Mesenchymal stem cell (in vitro differentiated cells and primary cell): ENCODE data around the gene ANKS1B.

Experiments
- DNase-seq: peaks from one replicate; pipeline ENCODE4 v3.0.0-alpha.2; 2013
- H2AFZ ChIP-seq: one replicate; pipeline ENCODE4 v1.6.1; 2013; ENCODE audit warnings: low read depth, mild to moderate bottlenecking, control low read depth, inconsistent platforms, low read length, moderate library complexity
- H2AK5ac ChIP-seq: 2 replicates; pipeline ENCODE4 v1.6.1; 2013; ENCODE audit warnings: low read length, moderate library complexity, mild to moderate bottlenecking, inconsistent platforms; ENCODE audit not compliant: severe bottlenecking
- H2BK120ac ChIP-seq: one replicate; pipeline ENCODE4 v1.6.1; 2013; ENCODE audit warnings: low read depth, mild to moderate bottlenecking, inconsistent platforms, low read length, moderate library complexity
- H2BK12ac ChIP-seq, 2 experiments: one replicate each; pipeline ENCODE4 v1.6.1; 2013; ENCODE audit warnings: inconsistent platforms in 2 of 2, low read length in 2 of 2, mild to moderate bottlenecking in 2 of 2, moderate library complexity in 2 of 2, control low read depth in 1 of 2
- H2BK15ac ChIP-seq: one replicate; pipeline ENCODE4 v1.6.1; 2013; ENCODE audit warnings: mild to moderate bottlenecking, low read depth, inconsistent platforms; ENCODE audit not compliant: poor library complexity, severe bottlenecking
- H2BK5ac ChIP-seq: 2 replicates; pipeline ENCODE4 v1.6.1; 2013; ENCODE audit warnings: low read depth, mild to moderate bottlenecking, low read length, control low read depth, inconsistent platforms; ENCODE audit not compliant: poor library complexity, severe bottlenecking
- H3K14ac ChIP-seq, 2 experiments: one replicate each; pipeline ENCODE4 v1.6.1; 2013; ENCODE audit warnings: inconsistent platforms in 2 of 2, low read length in 2 of 2, control low read depth in 1 of 2, mild to moderate bottlenecking in 1 of 2, moderate library complexity in 1 of 2
- H3K18ac ChIP-seq, 2 experiments: one replicate each; pipeline ENCODE4 v1.6.1; 2013; ENCODE audit warnings: inconsistent platforms in 2 of 2, low read length in 2 of 2, control low read depth in 1 of 2, low read depth in 1 of 2, mild to moderate bottlenecking in 1 of 2
- H3K23ac ChIP-seq, 2 experiments: one replicate each; pipeline ENCODE4 v1.6.1; 2013; ENCODE audit warnings: inconsistent platforms in 2 of 2, low read length in 2 of 2, mild to moderate bottlenecking in 2 of 2, moderate library complexity in 2 of 2, control low read depth in 1 of 2
- H3K27ac ChIP-seq: 2 replicates; pipeline ENCODE4 v1.5.1; 2013; ENCODE audit warnings: mild to moderate bottlenecking, moderate library complexity, low read length, control low read depth, inconsistent platforms; ENCODE audit not compliant: poor library complexity, severe bottlenecking
- H3K27me3 ChIP-seq, 2 experiments: 2 replicates each; pipeline versions ENCODE4 v1.6.1 to v1.7.0; 2013; ENCODE audit warnings: low read length in 2 of 2, mild to moderate bottlenecking in 2 of 2, moderate library complexity in 2 of 2, control low read depth in 1 of 2, inconsistent platforms in 1 of 2; ENCODE audit not compliant: control insufficient read depth in 1 of 2, insufficient read depth in 1 of 2
- H3K36me3 ChIP-seq, 2 experiments: 2 replicates each; pipeline versions ENCODE4 v1.6.1 to v1.7.0; 2013; ENCODE audit warnings: low read length in 2 of 2, control low read depth in 1 of 2, inconsistent platforms in 1 of 2, low read depth in 1 of 2, mild to moderate bottlenecking in 1 of 2; ENCODE audit not compliant: insufficient read depth in 2 of 2, control insufficient read depth in 1 of 2
- H3K4ac ChIP-seq, 2 experiments: one replicate each; pipeline ENCODE4 v1.6.1; 2013; ENCODE audit warnings: inconsistent platforms in 2 of 2, low read length in 2 of 2, mild to moderate bottlenecking in 2 of 2, moderate library complexity in 2 of 2, control low read depth in 1 of 2, low read depth in 1 of 2
- H3K4me1 ChIP-seq: 2 replicates; pipeline ENCODE4 v1.6.1; 2013; ENCODE audit warnings: low read depth, low read length, control low read depth; ENCODE audit not compliant: control insufficient read depth, insufficient read depth
- H3K4me2 ChIP-seq: 2 replicates; pipeline ENCODE4 v1.6.1; 2013; ENCODE audit warnings: low read length, mild to moderate bottlenecking, inconsistent platforms; ENCODE audit not compliant: poor library complexity, severe bottlenecking
- H3K4me3 ChIP-seq, 2 experiments: 2 replicates each; pipeline versions ENCODE4 v1.5.1 to v1.7.0; 2013; ENCODE audit warnings: low read length in 2 of 2, mild to moderate bottlenecking in 2 of 2, control low read depth in 1 of 2, low read depth in 1 of 2; ENCODE audit not compliant: insufficient read depth in 1 of 2
- H3K79me1 ChIP-seq: replicated peaks from 2 replicates; pipeline ENCODE4 v1.6.1; 2013; ENCODE audit warnings: mild to moderate bottlenecking, control low read depth, low read length, inconsistent platforms; ENCODE audit not compliant: poor library complexity, severe bottlenecking
- H3K9ac ChIP-seq: 2 replicates; pipeline ENCODE4 v1.7.0; 2013; ENCODE audit warnings: mild to moderate bottlenecking, low read length, moderate library complexity
- H3K9me3 ChIP-seq: 2 replicates; pipeline ENCODE4 v1.7.0; 2013; ENCODE audit warnings: mild to moderate bottlenecking, low read length; ENCODE audit not compliant: control insufficient read depth
- H4K8ac ChIP-seq: one replicate; pipeline ENCODE4 v1.6.1; 2013; ENCODE audit warnings: inconsistent platforms, mild to moderate bottlenecking, low read length, moderate library complexity
- H4K91ac ChIP-seq: one replicate; pipeline ENCODE4 v1.6.1; 2013; ENCODE audit warnings: mild to moderate bottlenecking, low read length, inconsistent platforms
- WGBS: methylation state at CpG from one replicate; pipeline ENCODE4 v1.1.7; 2013; ENCODE audit warnings: mixed read lengths; 5-methylcytosine and 5-hydroxymethylcytosine counted together

ANKS1B gene

DNA sequence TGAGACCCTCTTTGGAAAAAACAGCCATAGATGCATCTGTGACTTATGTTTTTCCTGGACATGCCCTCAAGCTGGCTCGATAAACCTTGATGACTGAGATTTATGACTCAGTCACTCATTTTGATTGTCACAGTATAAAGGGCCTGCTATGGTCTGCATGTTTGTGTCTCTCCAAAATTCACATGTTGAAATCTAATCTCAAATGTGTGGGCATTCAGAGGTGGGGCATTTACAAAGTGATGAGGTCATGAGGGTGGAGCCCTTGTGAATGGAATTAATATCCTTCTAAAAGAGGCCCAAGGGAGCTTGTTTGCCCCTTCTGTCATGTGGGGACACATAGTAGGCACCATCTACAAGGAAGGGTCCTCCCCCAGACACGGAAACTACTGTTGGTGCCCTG is 966.8 kb downstream of the ANKS1B start:
- H3K14ac ChIP-seq = no peak overlapping the region
- no peak overlapping the region for H2BK12ac ChIP-seq
- no peak overlapping the region for H3K18ac ChIP-seq
- no peak overlapping the region for H3K4ac ChIP-seq
- WGBS = 44% methylated on average over 1 of the region's 2 CpGs
- H2BK15ac ChIP-seq = no peak overlapping the region
- H3K27ac ChIP-seq = no peak overlapping the region
- no peak overlapping the region for H4K8ac ChIP-seq
- no peak overlapping the region for H3K23ac ChIP-seq
- no peak overlapping the region for H2AFZ ChIP-seq
- no peak overlapping the region for H3K9ac ChIP-seq
- no peaks in the 10 kb centered on the region for H3K9me3 ChIP-seq
- no peaks in the 10 kb centered on the region for H3K4me1 ChIP-seq
- no peak overlapping the region for H3K4me2 ChIP-seq
- no peak overlapping the region for H4K91ac ChIP-seq
- DNase-seq = no peak
- H3K36me3 ChIP-seq = no peaks in the 10 kb centered on the region
- H2BK5ac ChIP-seq = no peak overlapping the region
- H3K27me3 ChIP-seq = no peaks in the 10 kb centered on the region
- H2BK120ac ChIP-seq = no peak overlapping the region
- H3K79me1 ChIP-seq = no peaks in the 10 kb centered on the region
- no peak overlapping the region for H3K4me3 ChIP-seq
- no peak overlapping the region for H2AK5ac ChIP-seq

DNA sequence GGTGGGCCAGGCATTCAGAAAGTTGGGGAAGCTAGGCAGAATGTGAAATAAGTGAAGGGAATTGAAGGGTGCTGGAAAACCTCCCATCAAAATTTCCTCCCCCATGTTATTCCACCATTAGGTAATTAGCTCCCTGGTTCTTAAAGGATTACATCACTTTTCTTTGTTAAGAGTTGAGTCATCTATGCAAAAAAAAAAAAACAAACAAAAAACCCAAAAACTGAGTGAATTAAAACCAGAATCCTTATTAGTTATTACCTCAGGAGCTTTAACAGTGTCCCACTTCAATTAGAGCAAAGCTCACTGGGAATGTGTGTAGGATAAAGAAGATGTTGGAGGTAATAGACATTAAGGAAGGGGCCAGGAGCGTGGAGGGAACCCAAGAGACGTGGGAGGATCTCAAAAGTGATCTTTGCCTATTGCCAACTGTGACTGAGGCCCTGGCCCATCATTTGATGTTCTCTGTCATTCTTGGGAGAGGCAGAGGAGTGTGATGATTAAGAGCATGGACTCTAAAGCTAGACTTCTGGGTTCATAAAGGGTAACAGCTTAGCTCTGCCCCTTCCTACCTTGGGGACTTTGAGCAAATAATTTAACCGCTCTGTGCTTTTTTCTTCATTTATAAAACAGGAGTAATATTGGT is 975.0 kb downstream of the ANKS1B start:
- Histone ChIP-seq H3K4me2 (no peak overlapping the region), H3K14ac (no peak overlapping the region), H3K23ac (no peak overlapping the region), H3K4me3 (no peak overlapping the region), H3K4ac (no peak overlapping the region), H2BK12ac (no peak overlapping the region), H3K9me3 (no peaks in the 10 kb centered on the region), H4K91ac (no peak overlapping the region), H3K27ac (no peak overlapping the region), H3K36me3 (no peaks in the 10 kb centered on the region), H2BK5ac (no peak overlapping the region), H2AK5ac (no peak overlapping the region), H2AFZ (no peak overlapping the region), H3K27me3 (peaks cover 6 to 18% of the 10 kb centered on the region in 2 experiments), H3K4me1 (no peaks in the 10 kb centered on the region), H2BK120ac (no peak overlapping the region), H2BK15ac (no peak overlapping the region), H3K18ac (no peak overlapping the region), H4K8ac (no peak overlapping the region), H3K9ac (peak overlapping the region; percentile 9), H3K79me1 (no peaks in the 10 kb centered on the region)
- WGBS = 52% methylated on average over 2 of the region's 3 CpGs
- DNase-seq = no peak

DNA sequence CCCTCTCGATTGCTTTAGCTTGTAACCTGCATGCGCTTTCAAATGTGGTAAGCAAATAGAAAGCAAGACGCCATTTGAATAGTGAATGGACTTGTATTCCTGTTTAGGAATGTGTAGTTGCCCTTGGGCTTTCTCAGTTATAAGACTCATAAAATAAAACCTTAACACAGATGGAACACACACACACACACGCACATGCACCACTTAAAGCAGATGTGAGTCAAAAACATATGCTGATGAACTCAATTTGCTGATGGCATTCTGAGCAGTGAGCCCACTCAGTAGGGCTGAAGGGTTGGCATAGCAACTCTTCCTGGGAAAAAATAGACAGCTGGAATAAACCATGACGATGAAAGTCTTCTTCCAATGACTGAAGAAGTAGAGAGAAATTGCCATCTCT is 979.1 kb downstream of the ANKS1B start:
- DNase-seq = no peak
- H3K9me3 ChIP-seq = no peaks in the 10 kb centered on the region
- no peak overlapping the region for H3K23ac ChIP-seq
- no peak overlapping the region for H3K4me3 ChIP-seq
- no peak overlapping the region for H2BK5ac ChIP-seq
- no peaks in the 10 kb centered on the region for H3K79me1 ChIP-seq
- H2AFZ ChIP-seq = no peak overlapping the region
- no peak overlapping the region for H4K8ac ChIP-seq
- no peak overlapping the region for H2AK5ac ChIP-seq
- H3K27ac ChIP-seq = no peak overlapping the region
- WGBS = 100% methylated on average over 1 of the region's 5 CpGs
- no peak overlapping the region for H4K91ac ChIP-seq
- H3K27me3 ChIP-seq = peaks cover 6 to 20% of the 10 kb centered on the region in 2 experiments
- H2BK120ac ChIP-seq = no peak overlapping the region
- no peak overlapping the region for H3K14ac ChIP-seq
- no peak overlapping the region for H2BK12ac ChIP-seq
- H3K9ac ChIP-seq = no peak overlapping the region
- no peak overlapping the region for H2BK15ac ChIP-seq
- no peak overlapping the region for H3K18ac ChIP-seq
- H3K4me2 ChIP-seq = no peak overlapping the region
- H3K4me1 ChIP-seq = no peaks in the 10 kb centered on the region
- H3K4ac ChIP-seq = no peak overlapping the region
- no peaks in the 10 kb centered on the region for H3K36me3 ChIP-seq

DNA sequence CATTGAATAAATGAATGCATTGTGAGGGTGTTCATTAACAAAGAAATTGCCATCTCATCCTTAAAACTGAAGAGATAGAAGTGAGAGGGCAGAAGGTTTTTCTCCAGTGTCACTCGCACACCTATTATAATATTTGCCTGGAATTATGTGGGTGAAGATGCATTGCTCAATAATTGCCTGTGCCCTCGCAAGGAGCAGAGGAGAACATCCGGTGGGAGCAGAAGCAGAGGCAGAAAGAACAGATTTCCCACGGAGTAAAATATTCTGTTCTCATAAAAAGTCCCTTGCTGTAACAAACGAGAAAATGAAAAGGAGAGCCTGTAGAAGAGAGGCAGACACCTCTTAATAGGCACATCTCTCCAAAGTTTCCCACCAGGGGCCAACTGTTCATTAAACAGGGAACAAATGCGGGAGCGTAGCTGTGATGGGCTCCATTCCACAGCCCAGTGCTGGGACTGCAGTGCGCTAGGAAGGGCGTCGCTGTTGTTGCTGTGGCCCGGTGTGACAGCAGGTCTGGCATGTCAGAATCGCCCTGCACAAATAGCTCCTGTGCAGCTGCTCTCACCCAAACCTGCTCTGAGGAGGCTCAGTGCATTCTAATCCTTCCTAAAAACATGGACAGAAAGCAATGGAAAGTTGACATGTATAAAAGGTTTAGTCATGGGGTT is 979.8 kb downstream of the ANKS1B start:
- Histone ChIP-seq H2AFZ (no peak overlapping the region), H3K9ac (no peak overlapping the region), H3K36me3 (no peaks in the 10 kb centered on the region), H3K79me1 (no peaks in the 10 kb centered on the region), H3K23ac (peak overlapping the region in 1 of 2 experiments; percentile 5), H4K91ac (no peak overlapping the region), H2AK5ac (no peak overlapping the region), H3K4me3 (no peak overlapping the region), H3K27ac (no peak overlapping the region), H2BK5ac (no peak overlapping the region), H3K4me1 (no peaks in the 10 kb centered on the region), H3K18ac (no peak overlapping the region), H2BK120ac (no peak overlapping the region), H2BK12ac (no peak overlapping the region), H2BK15ac (no peak overlapping the region), H3K4ac (no peak overlapping the region), H3K14ac (no peak overlapping the region), H4K8ac (no peak overlapping the region), H3K4me2 (no peak overlapping the region), H3K27me3 (peaks cover 6 to 20% of the 10 kb centered on the region in 2 experiments), H3K9me3 (no peaks in the 10 kb centered on the region)
- DNase-seq = no peak
- WGBS = 86% methylated on average over 12 of the region's 12 CpGs
